HUES6 (cell line): ENCODE results near the gene MRTFB.
"Not testable (repeated sequence)": the region's sequence is repeated elsewhere in the genome, so short reads cannot be mapped to it uniquely, and the experiment has no call there.

Experiments used
- H3K27ac ChIP-seq: 2 replicates; pipeline ENCODE4 v1.7.0; 2013; ENCODE audit warnings: low read depth, mild to moderate bottlenecking, low read length, inconsistent platforms
- H3K27me3 ChIP-seq: 2 replicates; pipeline ENCODE4 v1.6.1; 2013; ENCODE audit warnings: low read length; ENCODE audit not compliant: control insufficient read depth, insufficient read depth
- H3K36me3 ChIP-seq: 2 replicates; pipeline ENCODE4 v1.6.1; 2013; ENCODE audit warnings: low read length; ENCODE audit not compliant: control insufficient read depth, insufficient read depth
- H3K4me1 ChIP-seq: 2 replicates; pipeline ENCODE4 v1.6.1; 2013; ENCODE audit warnings: low read length; ENCODE audit not compliant: control insufficient read depth, insufficient read depth
- H3K4me3 ChIP-seq: 2 replicates; pipeline ENCODE4 v1.5.1; 2013; ENCODE audit warnings: low read depth, low read length
- H3K9ac ChIP-seq: one replicate; pipeline ENCODE4 v1.6.1; 2013; ENCODE audit warnings: mild to moderate bottlenecking, low read length
- H3K9me3 ChIP-seq: 2 replicates; pipeline ENCODE4 v1.6.1; 2013; ENCODE audit warnings: low read depth, low read length; ENCODE audit not compliant: control insufficient read depth, insufficient read depth

The MRTFB gene

DNA sequence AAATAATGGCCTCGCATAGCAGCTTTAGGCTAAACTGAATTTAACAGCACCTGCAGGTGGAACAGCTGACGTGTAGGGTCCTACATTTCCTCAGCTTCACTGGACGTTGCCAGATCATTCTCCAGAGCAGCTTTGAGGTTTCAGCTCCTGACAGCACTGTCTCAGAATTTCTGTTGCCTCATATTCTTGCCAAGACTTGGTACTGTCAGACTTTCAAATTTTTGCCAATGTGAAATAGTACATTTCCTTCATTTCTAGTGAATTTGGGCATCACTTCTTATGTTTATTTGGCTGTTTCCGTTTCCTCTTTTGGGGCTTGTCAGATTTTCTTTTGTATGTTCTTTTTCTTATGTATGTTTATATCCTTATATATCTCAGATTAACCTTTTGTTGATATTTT is 48.7 kb downstream of the MRTFB start:
- peaks cover under 1% of the 10 kb centered on the region; the same call in 1 of the 2 replicates for H3K4me1 ChIP-seq

GRCh38 chr16:14120335-14120734 is 49.2 kb downstream of the MRTFB start:
- no peaks in the 10 kb centered on the region for H3K36me3 ChIP-seq
- no peak overlapping the region for H3K4me3 ChIP-seq
- no peak overlapping the region for H3K27ac ChIP-seq
- H3K9me3 ChIP-seq, result no peaks in the 10 kb centered on the region
- H3K4me1 ChIP-seq, result peaks cover 5% of the 10 kb centered on the region; the same call in 1 of the 2 replicates
- H3K27me3 ChIP-seq, result no peaks in the 10 kb centered on the region
- no peak overlapping the region for H3K9ac ChIP-seq

More for the DNA sequence above, 48.7 kb downstream of the MRTFB start:
- Histone ChIP-seq H3K27ac (no peak overlapping the region), H3K9ac (no peak overlapping the region), H3K4me3 (no peak overlapping the region), H3K9me3 (no peaks in the 10 kb centered on the region), H3K36me3 (no peaks in the 10 kb centered on the region), H3K27me3 (no peaks in the 10 kb centered on the region)

DNA sequence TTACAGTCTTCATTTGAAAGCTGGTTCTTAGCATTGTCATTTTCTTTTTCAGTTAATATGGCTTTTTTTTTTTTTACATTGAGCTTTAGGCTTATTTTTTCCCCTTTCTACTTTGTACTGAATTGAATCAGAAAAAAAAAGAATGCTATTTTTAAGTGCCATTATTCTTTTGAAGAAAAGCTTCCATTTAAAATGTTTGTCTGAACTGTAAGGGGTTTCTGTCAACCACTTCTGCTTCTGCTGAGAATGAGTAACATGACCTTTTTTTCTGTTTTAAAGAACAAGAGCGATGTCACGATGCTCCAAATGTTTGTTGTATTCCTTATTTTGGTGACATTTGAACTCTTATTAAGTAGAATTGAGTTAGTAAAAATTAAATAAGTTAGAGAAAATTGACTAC is 50.0 kb downstream of the MRTFB start:
- H3K9ac ChIP-seq, result no peak overlapping the region
- H3K4me3 ChIP-seq, result no peak overlapping the region
- H3K9me3 ChIP-seq, result no peaks in the 10 kb centered on the region
- no peaks in the 10 kb centered on the region for H3K36me3 ChIP-seq
- no peak overlapping the region for H3K27ac ChIP-seq
- H3K27me3 ChIP-seq, result no peaks in the 10 kb centered on the region
- H3K4me1 ChIP-seq, result peaks cover 10% of the 10 kb centered on the region; the same call in 1 of the 2 replicates

DNA sequence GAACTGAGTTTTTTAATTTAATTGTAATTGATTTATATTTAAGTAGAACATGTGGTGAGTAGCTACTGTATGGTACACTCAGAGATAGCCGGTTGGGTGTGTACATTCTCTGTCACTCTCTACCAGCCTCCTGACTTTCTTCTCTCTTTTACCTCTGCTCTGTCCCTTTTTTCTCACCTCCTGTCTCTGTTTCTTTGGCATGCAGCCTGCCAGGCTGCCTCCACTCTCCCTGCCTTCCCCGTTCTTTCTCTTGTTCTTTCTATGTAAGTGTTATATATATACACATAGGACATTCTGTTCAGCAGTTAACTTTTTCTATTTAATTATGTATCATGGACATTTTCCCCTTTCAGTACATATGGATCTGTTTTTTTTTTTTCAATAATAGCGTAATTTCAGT is 50.8 kb downstream of the MRTFB start:
- no peak overlapping the region for H3K27ac ChIP-seq
- H3K9me3 ChIP-seq, result no peaks in the 10 kb centered on the region
- H3K4me1 ChIP-seq, result peaks cover 10% of the 10 kb centered on the region; the same call in 1 of the 2 replicates
- no peak overlapping the region for H3K9ac ChIP-seq
- no peak overlapping the region for H3K4me3 ChIP-seq
- H3K36me3 ChIP-seq, result no peaks in the 10 kb centered on the region
- no peaks in the 10 kb centered on the region for H3K27me3 ChIP-seq

DNA sequence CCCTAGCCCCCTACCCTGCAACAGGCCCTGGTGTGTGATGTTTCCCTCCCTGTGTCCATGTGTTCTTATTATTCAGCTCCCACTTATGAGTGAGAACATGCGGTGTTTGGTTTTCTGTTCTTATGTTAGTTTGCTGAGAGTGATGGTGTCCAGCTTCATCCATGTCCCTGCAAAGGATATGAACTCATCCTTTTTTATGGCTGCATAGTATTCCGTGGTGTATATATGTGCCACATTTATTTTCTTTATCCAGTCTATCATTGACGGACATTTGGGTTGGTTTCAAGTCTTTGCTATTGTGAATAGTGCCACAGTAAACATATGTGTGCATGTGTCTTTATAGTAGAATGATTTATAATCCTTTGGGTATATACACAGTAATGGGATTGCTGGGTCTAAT is 51.3 kb downstream of the MRTFB start:
- not testable (repeated sequence) for H3K9me3 ChIP-seq, H3K4me3 ChIP-seq, H3K4me1 ChIP-seq, H3K9ac ChIP-seq, H3K36me3 ChIP-seq, H3K27me3 ChIP-seq, H3K27ac ChIP-seq

GRCh38 chr16:14125000-14125681 is 54.0 kb downstream of the MRTFB start:
- H3K4me3 ChIP-seq, result no peak overlapping the region
- no peaks in the 10 kb centered on the region for H3K9me3 ChIP-seq
- H3K27ac ChIP-seq, result no peak overlapping the region
- no peaks in the 10 kb centered on the region for H3K36me3 ChIP-seq
- no peaks in the 10 kb centered on the region for H3K27me3 ChIP-seq
- no peak overlapping the region for H3K9ac ChIP-seq
- peaks cover 10% of the 10 kb centered on the region; the same call in 1 of the 2 replicates for H3K4me1 ChIP-seq

- no peaks in the 10 kb centered on the region for H3K27me3 ChIP-seq
- H3K9ac ChIP-seq, result no peak overlapping the region
- no peaks in the 10 kb centered on the region for H3K36me3 ChIP-seq
- H3K4me3 ChIP-seq, result no peak overlapping the region
- H3K9me3 ChIP-seq, result no peaks in the 10 kb centered on the region
- no peak overlapping the region for H3K27ac ChIP-seq
- peaks cover 10% of the 10 kb centered on the region; the same call in 1 of the 2 replicates for H3K4me1 ChIP-seq
These were observed 54.6 kb downstream of the MRTFB start for GRCh38 chr16:14125708-14126107.

GRCh38 chr16:14128097-14128496 is 57.0 kb downstream of the MRTFB start:
- Histone ChIP-seq H3K27ac (no peak overlapping the region), H3K9me3 (no peaks in the 10 kb centered on the region), H3K4me3 (no peak overlapping the region), H3K9ac (no peak overlapping the region), H3K27me3 (no peaks in the 10 kb centered on the region), H3K4me1 (peaks cover 10% of the 10 kb centered on the region; the same call in 1 of the 2 replicates), H3K36me3 (no peaks in the 10 kb centered on the region)

DNA sequence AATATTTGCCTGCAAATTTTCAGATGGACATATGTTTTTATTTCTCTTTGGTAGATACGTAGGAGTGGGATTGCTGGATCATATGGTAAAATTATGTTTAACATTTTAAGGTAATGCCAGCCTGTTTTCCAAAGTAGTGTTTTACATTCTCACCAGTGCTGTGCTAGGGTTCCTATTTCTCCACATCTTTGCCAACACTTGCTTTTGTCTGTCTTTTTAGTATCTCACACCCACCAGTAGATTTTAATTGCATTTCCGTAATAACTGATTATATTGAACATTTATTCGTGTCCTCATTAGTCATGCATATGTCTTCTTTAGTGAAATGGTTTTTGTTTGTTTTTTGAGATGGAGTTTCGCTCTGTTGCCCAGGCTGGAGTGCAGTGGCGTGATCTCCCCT is 58.4 kb downstream of the MRTFB start:
- Histone ChIP-seq H3K36me3 (no peaks in the 10 kb centered on the region), H3K4me3 (no peak overlapping the region), H3K9me3 (no peaks in the 10 kb centered on the region), H3K27me3 (no peaks in the 10 kb centered on the region), H3K9ac (no peak overlapping the region), H3K4me1 (peaks cover 10% of the 10 kb centered on the region; the same call in 1 of the 2 replicates), H3K27ac (no peak overlapping the region)

DNA sequence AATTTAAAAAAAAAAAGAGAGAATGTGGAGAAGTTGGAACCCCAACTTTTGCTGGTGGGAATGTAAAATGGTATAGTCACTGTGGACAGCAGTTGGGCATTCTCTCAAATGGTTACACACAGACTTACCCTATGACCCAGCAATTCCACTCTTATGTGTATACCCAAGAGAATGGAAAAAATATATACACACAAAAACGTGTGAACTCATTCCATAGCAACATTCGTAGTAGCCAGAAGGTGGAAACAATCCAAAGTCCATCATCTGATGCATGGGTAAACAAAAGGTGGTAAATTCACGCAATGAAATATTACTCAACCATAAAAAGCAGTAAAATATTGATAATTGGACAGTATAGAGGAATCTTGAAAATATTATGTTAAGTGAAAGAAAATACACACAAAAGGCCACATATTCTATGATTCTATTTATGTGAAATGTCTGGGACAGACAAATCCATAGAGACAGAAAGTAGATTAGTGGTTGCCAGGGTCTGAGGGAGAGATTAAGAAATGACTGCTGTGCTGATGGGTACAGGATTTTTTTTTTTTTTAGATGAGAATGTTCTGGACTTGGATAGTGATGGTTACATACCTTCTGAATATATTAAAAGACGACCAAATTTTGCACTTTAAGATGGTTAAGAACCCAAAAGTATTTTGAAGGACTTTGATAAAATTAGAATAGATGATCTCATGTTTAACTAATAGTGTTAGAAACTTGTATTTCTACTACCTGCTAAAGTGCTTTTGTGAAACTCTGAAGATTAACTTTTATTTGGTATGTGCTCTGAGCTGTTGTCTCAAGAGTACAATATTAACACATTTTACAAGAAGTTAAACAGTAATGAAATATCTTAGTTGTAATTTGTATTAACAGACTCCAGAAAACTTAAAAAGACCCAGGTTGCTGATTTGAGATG is 60.9 kb downstream of the MRTFB start:
- no peaks in the 10 kb centered on the region for H3K36me3 ChIP-seq
- no peak overlapping the region for H3K9ac ChIP-seq
- no peaks in the 10 kb centered on the region for H3K27me3 ChIP-seq
- H3K4me1 ChIP-seq, result no peaks in the 10 kb centered on the region
- peaks cover 2% of the 10 kb centered on the region; the same call in 1 of the 2 replicates for H3K9me3 ChIP-seq
- H3K27ac ChIP-seq, result no peak overlapping the region
- H3K4me3 ChIP-seq, result no peak overlapping the region

DNA sequence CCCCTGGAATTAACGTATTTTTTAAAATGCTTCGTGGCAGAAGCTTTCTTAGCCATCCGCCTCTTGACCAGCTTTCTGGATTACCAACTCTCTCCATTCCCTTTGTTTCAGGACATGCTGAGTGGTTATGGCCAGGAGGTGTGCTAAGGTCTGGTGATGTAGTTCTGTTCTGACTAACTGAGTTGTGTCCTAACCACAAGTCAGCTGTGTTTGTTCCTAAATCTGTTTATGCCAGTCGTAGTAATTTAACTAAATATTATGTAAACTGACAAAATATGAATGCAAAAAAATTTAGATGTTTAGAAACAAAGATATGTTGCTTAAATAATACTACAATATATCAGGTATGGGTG is 61.6 kb downstream of the MRTFB start:
- Histone ChIP-seq H3K9ac (no peak overlapping the region), H3K36me3 (no peaks in the 10 kb centered on the region), H3K9me3 (peaks cover 2% of the 10 kb centered on the region; the same call in 1 of the 2 replicates), H3K4me1 (no peaks in the 10 kb centered on the region), H3K4me3 (no peak overlapping the region), H3K27me3 (no peaks in the 10 kb centered on the region), H3K27ac (no peak overlapping the region)
